NT2/D1 (cell line): ENCODE results near the gene TAS1R3.

Experiments used
- SUZ12 ChIP-seq: IDR thresholded peaks from 2 replicates; pipeline ENCODE4 v1.6.1; 2011; ENCODE audit not compliant: insufficient read length, insufficient read depth; ENCODE audit errors: extremely low read depth
- YY1 ChIP-seq: IDR thresholded peaks from 2 replicates; pipeline ENCODE4 v1.6.1; 2011; ENCODE audit not compliant: insufficient read length, insufficient read depth

DNA sequence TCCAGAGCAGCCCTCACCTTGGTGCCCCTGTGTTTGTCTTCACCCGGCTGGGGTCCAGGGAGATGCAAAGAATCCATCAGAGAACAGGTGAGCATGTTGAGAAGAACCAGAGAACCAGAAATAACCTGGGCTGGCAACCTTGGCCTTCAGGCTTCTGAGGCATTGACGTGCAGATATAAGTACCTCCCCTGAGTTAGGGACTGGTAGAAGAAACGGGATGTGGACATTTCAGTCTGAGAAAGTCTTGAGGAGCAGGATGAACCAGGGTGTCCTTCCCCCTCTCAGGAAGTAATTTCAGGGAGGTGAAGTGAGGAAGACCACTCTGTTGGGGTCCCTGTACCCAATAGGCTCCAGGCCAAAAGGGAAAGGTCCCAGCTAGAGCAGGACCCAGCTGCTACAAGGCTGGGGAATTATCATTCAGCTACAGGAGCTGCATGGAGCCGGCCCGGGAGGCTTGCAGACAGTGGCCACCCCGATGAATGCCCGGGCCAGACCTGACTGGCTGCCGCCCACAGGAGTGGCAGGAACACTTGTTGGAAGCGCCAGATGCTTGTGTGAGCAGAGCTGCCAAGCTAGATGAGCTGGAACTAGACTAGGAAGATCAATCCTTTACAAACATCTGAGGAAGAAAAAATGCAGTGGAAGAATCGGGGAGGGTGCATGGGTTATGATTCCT is 45.6 kb downstream of the TAS1R3 start:
- TF ChIP-seq YY1 (no peak), SUZ12 (no peak)
